Measurements from ENCODE around the gene DENND1B.

- no peak for TF ChIP-seq ZFX (IDR thresholded peaks at IDR 0.05)
- no peak for TF ChIP-seq CTCF (conservative IDR thresholded peaks at IDR 0.05)
Measured at GRCh38 chr1:197481101-197481500, 294.2 kb downstream of the DENND1B start.

Measured in C4-2B (cell line).